ENCODE measurements around the gene PIK3R4.

Gene PIK3R4

DNA sequence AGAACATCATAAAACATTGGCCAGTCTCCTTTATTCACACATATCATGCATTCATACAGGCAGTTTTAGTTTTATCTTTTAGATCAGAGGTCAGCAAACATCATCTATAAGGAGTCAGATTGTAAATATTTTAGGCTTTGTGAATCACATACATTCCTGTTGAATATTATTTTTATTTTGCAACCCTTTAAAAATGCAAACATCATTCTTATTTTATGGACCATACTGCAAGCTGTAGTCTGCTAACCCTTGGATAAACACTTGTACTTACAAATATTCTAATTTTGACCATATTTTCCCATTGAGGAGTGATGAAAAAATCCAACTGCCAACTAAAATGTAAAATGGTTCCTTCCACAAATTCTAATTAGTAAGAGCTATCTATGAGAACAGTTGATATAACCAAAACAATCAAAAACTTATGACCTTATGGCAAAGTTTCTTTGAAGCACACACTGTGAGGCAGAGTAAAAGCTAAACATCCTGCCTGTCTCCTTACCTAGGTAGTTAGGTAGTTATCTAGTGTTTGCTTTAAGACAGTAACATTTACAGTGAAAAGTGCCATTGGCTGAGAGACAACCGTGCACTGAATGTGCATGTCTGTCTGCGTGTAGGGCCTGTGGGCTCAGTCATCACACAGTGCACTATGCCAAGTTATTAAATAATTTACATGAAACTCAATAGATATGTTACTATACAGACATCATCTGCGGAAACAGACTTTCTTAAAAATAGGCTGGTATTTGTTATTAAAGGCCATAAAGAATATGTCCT lies 57.7 kb downstream of the PIK3R4 start:
- no peaks in the 10 kb centered on the region for H3K9me3 Mint-ChIP-seq
- no peak overlapping the region for H3K4me3 Mint-ChIP-seq
- no peaks in the 10 kb centered on the region for H3K27me3 Mint-ChIP-seq
- no peak overlapping the region for H3K27ac Mint-ChIP-seq
- no peak for DNase-seq
- H3K4me1 Mint-ChIP-seq (ENCODE audit: low read depth): peaks cover 2% of the 10 kb centered on the region
- H3K36me3 Mint-ChIP-seq (ENCODE audit: low read depth): peaks cover 92% of the 10 kb centered on the region

DNA sequence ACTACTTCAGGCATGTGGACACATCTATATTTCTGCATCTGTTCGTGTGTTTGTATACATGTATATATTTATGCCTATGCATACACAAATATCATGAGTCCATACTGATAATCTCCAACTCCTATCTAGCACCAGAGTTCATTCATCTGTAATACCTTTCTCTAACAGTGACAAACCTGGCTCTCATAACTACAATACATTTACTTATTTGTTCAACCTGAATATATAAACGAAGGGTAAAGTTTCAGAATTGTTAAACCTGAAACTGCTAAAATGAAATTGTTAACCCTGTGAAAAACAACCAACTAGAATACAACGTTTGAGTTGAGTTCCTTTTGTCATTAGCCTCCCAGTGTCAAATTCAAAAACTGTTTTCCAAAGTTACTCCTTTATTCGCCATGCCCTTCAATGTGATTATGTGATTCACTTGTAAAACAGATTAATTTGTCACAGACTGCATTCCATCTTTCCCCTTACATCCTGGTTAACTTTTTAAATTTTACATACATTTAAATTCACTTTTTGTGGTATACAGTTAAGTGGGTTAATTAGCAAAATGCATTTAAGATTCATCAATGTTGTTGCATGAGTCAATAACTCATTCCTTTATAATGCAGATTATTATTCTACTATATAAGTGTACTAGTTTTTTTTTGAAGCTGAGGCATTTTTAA lies 58.5 kb downstream of the PIK3R4 start:
- H3K27me3 Mint-ChIP-seq: no peaks in the 10 kb centered on the region
- peaks cover 93% of the 10 kb centered on the region for H3K36me3 Mint-ChIP-seq (ENCODE audit: low read depth)
- no peaks in the 10 kb centered on the region for H3K4me1 Mint-ChIP-seq (ENCODE audit: low read depth)
- no peak overlapping the region for H3K4me3 Mint-ChIP-seq
- no peak overlapping the region for H3K27ac Mint-ChIP-seq
- DNase-seq: no peak
- H3K9me3 Mint-ChIP-seq: no peaks in the 10 kb centered on the region

GRCh38 chr3:130687327-130687726 lies 59.3 kb downstream of the PIK3R4 start:
- DNase-seq: no peak
- Mint-ChIP-seq H3K27ac (no peak overlapping the region), H3K9me3 (no peaks in the 10 kb centered on the region), H3K27me3 (no peaks in the 10 kb centered on the region), H3K36me3 (ENCODE audit: low read depth) (peaks cover 93% of the 10 kb centered on the region), H3K4me3 (no peak overlapping the region), H3K4me1 (ENCODE audit: low read depth) (no peaks in the 10 kb centered on the region)

DNA sequence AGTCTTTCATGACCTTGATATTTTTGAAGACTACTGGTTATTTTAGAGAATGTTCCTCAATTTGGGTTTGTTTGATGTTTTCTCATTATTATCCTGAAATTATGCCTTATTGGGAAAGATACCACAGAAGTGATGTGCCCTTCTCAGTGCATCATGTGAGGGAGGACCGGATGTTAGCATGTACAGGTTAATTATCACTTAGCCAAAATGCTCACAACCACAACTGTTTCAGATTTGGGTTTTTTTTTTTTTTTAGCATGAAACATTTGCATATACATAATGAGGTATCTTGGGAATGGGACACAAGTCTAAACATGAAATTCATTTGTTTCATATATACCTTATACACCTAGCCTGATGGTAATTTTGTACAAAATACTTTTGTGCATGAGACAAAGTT lies 59.8 kb downstream of the PIK3R4 start:
- no peak overlapping the region for H3K4me3 Mint-ChIP-seq
- no peaks in the 10 kb centered on the region for H3K27me3 Mint-ChIP-seq
- no peak for DNase-seq
- H3K9me3 Mint-ChIP-seq: no peaks in the 10 kb centered on the region
- H3K4me1 Mint-ChIP-seq (ENCODE audit: low read depth): no peaks in the 10 kb centered on the region
- peaks cover 94% of the 10 kb centered on the region for H3K36me3 Mint-ChIP-seq (ENCODE audit: low read depth)
- H3K27ac Mint-ChIP-seq: no peak overlapping the region

DNA sequence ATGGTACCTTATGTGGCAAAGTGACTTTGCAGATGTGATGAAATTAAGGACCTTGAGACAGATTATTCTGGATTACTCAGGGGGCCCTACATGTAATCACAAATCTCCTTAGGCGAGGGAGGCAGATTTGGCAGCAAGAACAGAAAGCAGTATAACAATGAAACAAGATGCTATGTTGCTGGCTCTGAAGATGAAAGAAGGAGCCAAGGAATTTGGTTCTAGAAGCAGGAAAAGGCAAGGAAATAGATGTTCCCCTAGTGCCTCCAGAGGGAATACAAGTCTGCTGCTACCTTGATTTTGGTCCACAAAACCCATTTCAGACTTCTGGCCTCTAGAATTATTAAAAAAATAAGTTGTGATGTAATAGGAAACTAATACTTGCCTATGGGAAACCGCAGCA lies 64.5 kb downstream of the PIK3R4 start:
- Mint-ChIP-seq H3K4me1 (ENCODE audit: low read depth) (no peaks in the 10 kb centered on the region), H3K36me3 (ENCODE audit: low read depth) (peaks cover 90% of the 10 kb centered on the region)
- DNase-seq: no peak

GRCh38 chr3:130679218-130679617 lies 67.4 kb downstream of the PIK3R4 start:
- Mint-ChIP-seq H3K27me3 (no peaks in the 10 kb centered on the region), H3K27ac (no peak overlapping the region), H3K4me1 (ENCODE audit: low read depth) (no peaks in the 10 kb centered on the region), H3K9me3 (no peaks in the 10 kb centered on the region), H3K4me3 (no peak overlapping the region), H3K36me3 (ENCODE audit: low read depth) (peaks cover 90% of the 10 kb centered on the region)
- DNase-seq: no peak

More for the DNA sequence above, 64.5 kb downstream of the PIK3R4 start:
- Mint-ChIP-seq H3K4me3 (no peak overlapping the region), H3K27ac (no peak overlapping the region), H3K9me3 (no peaks in the 10 kb centered on the region), H3K27me3 (no peaks in the 10 kb centered on the region)

DNA sequence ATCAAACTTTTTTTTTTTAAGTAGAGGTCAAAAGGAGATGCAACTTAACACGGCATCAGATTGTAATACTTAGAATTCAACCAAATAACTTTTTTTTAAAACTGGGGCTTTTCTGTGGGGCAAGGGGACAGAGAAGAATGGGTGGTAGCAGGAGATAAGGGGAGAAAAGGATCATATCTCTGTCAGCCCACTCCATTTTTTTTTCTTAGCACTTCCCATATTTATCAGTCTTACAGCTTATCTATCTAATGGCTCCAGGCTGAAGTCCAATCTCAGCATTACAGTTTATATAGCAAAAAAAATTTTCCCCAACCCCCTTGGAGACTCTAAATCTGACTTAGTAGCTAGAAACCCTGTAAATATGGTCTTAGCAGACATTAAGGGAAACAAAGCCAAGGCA lies 69.3 kb downstream of the PIK3R4 start:
- Mint-ChIP-seq H3K27me3 (no peaks in the 10 kb centered on the region), H3K4me3 (no peak overlapping the region), H3K9me3 (no peaks in the 10 kb centered on the region), H3K27ac (no peak overlapping the region), H3K36me3 (ENCODE audit: low read depth) (peaks cover 82% of the 10 kb centered on the region), H3K4me1 (ENCODE audit: low read depth) (no peaks in the 10 kb centered on the region)
- no peak for DNase-seq

GRCh38 chr3:130671545-130672312 lies 74.9 kb downstream of the PIK3R4 start:
- Mint-ChIP-seq H3K36me3 (ENCODE audit: low read depth) (peaks cover 56% of the 10 kb centered on the region), H3K4me1 (ENCODE audit: low read depth) (peaks cover 4% of the 10 kb centered on the region), H3K4me3 (no peak overlapping the region), H3K27me3 (no peaks in the 10 kb centered on the region), H3K27ac (peak overlapping the region; percentile 11), H3K9me3 (no peaks in the 10 kb centered on the region)
- DNase-seq: no peak

- no peak for DNase-seq
- Mint-ChIP-seq H3K4me1 (ENCODE audit: low read depth) (peaks cover 4% of the 10 kb centered on the region), H3K4me3 (no peak overlapping the region), H3K36me3 (ENCODE audit: low read depth) (peaks cover 46% of the 10 kb centered on the region), H3K27me3 (no peaks in the 10 kb centered on the region), H3K9me3 (no peaks in the 10 kb centered on the region), H3K27ac (no peak overlapping the region)
These were observed 76.9 kb downstream of the PIK3R4 start for GRCh38 chr3:130669740-130670139.

DNA sequence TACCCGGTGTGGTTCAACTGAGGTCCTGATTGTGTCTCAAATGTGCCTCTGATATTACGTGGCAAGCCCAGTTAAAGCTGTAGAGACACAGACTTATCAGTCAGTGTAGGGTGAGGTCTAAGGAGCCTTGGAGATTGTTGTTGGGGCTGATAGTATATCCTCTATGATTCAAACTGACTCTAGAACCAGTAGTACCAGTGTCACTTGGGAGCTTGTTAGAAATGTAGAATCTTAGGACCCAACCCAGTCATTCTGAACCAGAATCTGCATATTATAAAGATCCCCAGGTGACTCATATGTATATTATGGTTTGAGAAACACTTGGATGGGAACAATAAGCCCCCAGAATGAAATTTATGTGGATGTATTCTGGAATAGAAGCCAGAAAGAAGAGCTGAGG lies 83.5 kb downstream of the PIK3R4 start:
- Mint-ChIP-seq H3K27me3 (no peaks in the 10 kb centered on the region), H3K4me3 (no peak overlapping the region), H3K36me3 (ENCODE audit: low read depth) (peaks cover 28% of the 10 kb centered on the region), H3K9me3 (no peaks in the 10 kb centered on the region), H3K27ac (no peak overlapping the region), H3K4me1 (ENCODE audit: low read depth) (no peaks in the 10 kb centered on the region)
- no peak for DNase-seq

DNA sequence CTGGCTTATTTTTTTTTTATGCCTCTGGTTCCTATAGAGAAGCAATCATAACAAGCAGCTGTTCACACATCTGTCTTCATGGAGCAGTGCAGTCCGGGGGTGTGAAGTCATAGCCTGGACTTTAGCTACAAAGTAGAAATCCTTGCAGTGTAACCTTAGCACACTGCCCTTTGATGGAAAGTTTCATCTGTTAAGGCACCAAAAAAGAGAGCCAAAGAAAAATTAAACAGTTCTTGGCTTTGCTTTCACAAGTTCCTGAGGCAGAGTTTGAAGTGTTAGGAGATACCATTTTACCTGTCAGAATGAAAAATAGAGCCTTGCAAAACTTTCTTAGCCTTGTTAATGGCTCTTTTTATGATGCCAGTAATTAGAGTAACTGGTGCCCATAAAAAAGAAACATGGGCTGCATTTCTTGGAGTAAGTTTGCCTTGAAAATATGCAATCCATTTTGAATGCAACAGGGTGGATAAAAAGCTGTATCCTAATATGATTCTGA lies 84.1 kb downstream of the PIK3R4 start:
- Mint-ChIP-seq H3K9me3 (no peaks in the 10 kb centered on the region), H3K36me3 (ENCODE audit: low read depth) (peaks cover 28% of the 10 kb centered on the region), H3K4me3 (no peak overlapping the region), H3K4me1 (ENCODE audit: low read depth) (no peaks in the 10 kb centered on the region), H3K27me3 (no peaks in the 10 kb centered on the region), H3K27ac (no peak overlapping the region)
- DNase-seq: no peak

DNA sequence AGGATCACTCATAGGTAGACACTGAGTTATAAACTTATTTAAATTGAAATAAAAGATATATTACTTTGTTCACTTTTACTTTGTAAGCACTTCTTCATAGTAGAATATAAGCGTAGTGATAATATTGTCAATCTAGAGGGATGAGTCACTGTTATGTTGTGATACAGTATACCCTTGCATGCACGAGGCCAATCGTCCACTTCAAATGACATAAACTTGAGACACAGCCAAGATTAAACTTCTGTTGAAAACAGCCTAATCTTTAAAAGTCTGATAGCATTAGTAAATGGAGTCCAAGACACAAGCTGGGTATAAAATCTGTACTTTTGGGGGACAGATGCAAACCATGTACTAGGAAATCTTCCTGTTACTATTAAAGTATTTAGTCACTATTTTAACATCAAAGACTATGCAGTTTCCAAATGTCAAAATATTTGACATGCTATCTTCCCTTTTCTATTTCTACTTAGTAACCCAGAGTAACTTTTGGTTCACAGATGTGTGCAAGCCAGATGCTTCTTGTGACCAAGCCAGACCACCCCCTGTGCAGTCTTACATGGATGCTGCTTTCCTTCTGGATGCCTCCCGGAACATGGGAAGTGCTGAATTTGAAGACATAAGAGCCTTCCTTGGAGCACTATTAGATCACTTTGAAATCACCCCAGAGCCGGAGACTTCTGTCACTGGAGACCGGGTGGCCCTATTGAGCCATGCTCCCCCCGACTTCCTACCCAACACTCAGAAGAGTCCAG lies 85.3 kb downstream of the PIK3R4 start:
- Mint-ChIP-seq H3K9me3 (no peaks in the 10 kb centered on the region), H3K4me3 (no peak overlapping the region), H3K27me3 (no peaks in the 10 kb centered on the region), H3K27ac (no peak overlapping the region), H3K36me3 (ENCODE audit: low read depth) (peaks cover 24% of the 10 kb centered on the region), H3K4me1 (ENCODE audit: low read depth) (no peaks in the 10 kb centered on the region)
- no peak for DNase-seq

DNA sequence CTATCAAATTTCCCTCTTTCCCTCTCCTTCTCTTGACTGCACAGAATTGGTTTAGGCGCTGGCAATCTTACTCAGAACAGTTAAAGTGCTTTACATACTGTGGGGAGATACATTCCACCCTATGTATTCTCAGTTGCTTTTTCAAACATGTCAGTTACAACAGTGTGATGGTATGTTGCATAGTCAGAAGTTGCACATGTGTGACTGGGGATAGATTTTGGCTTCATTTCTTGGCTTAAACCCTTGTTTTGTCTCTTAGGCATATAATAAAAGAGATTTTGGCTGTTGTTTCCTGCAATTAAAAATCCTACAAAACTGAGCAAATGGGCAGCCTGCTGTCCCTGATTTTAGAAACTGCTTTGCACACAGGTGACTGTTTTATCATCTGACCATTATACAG lies 86.7 kb downstream of the PIK3R4 start:
- no peak overlapping the region for H3K4me3 Mint-ChIP-seq
- H3K27ac Mint-ChIP-seq: no peak overlapping the region
- H3K4me1 Mint-ChIP-seq (ENCODE audit: low read depth): no peaks in the 10 kb centered on the region
- no peaks in the 10 kb centered on the region for H3K27me3 Mint-ChIP-seq
- H3K9me3 Mint-ChIP-seq: no peaks in the 10 kb centered on the region
- H3K36me3 Mint-ChIP-seq (ENCODE audit: low read depth): peaks cover 16% of the 10 kb centered on the region
- no peak for DNase-seq

- no peaks in the 10 kb centered on the region for H3K4me1 Mint-ChIP-seq (ENCODE audit: low read depth)
- no peak overlapping the region for H3K27ac Mint-ChIP-seq
- no peaks in the 10 kb centered on the region for H3K27me3 Mint-ChIP-seq
- H3K4me3 Mint-ChIP-seq: no peak overlapping the region
- H3K9me3 Mint-ChIP-seq: no peaks in the 10 kb centered on the region
- H3K36me3 Mint-ChIP-seq (ENCODE audit: low read depth): peaks cover 16% of the 10 kb centered on the region
- DNase-seq: no peak
These were observed 88.0 kb downstream of the PIK3R4 start for GRCh38 chr3:130658678-130659077.

Data from activated T-cell treated with anti-CD3 and anti-CD28 coated beads, Interleukin-2, amount 50 U/mL, for 24 hours (primary cell).